ENCODE measurements around the gene HMCN2. TPM values are rescaled to one million over a fixed set of nuclear protein-coding genes. Genes with fewer than 3 reads are reported as not detected.

HMCN2 gene
- total RNA-seq, 1 donor from 2014 or later, result 3.1 TPM

- DNase-seq (ENCODE audit: low spot score), result no peak
These were observed 23.5 kb downstream of the HMCN2 start for GRCh38 chr9:130288926-130289690.

GRCh38 chr9:130289711-130290241, 24.2 kb downstream of the HMCN2 start:
- DNase-seq (ENCODE audit: low spot score), result no peak

- DNase-seq (ENCODE audit: low spot score), result no peak
These were observed 25.0 kb downstream of the HMCN2 start for GRCh38 chr9:130290291-130291181.

- DNase-seq (ENCODE audit: low spot score), result no peak
These were observed 25.9 kb downstream of the HMCN2 start for GRCh38 chr9:130291474-130291873.

- DNase-seq (ENCODE audit: low spot score), result no peak
These were observed 26.5 kb downstream of the HMCN2 start for GRCh38 chr9:130292106-130292505.

- no peak for DNase-seq (ENCODE audit: low spot score)
These were observed 29.1 kb downstream of the HMCN2 start for GRCh38 chr9:130294664-130295063.

GRCh38 chr9:130295431-130295830, 29.9 kb downstream of the HMCN2 start:
- no peak for DNase-seq (ENCODE audit: low spot score)

- no peak for DNase-seq (ENCODE audit: low spot score)
These were observed 30.6 kb downstream of the HMCN2 start for GRCh38 chr9:130295945-130296782.

GRCh38 chr9:130296783-130297055, 31.2 kb downstream of the HMCN2 start:
- no peak for DNase-seq (ENCODE audit: low spot score)

- no peak for DNase-seq (ENCODE audit: low spot score)
These were observed 31.8 kb downstream of the HMCN2 start for GRCh38 chr9:130297371-130297770.

- DNase-seq (ENCODE audit: low spot score), result no peak
These were observed 33.2 kb downstream of the HMCN2 start for GRCh38 chr9:130298662-130299279.

- no peak for DNase-seq (ENCODE audit: low spot score)
These were observed 34.4 kb downstream of the HMCN2 start for GRCh38 chr9:130299785-130300615.

GRCh38 chr9:130300739-130301138, 35.2 kb downstream of the HMCN2 start:
- DNase-seq (ENCODE audit: low spot score), result no peak

GRCh38 chr9:130301483-130302286, 36.1 kb downstream of the HMCN2 start:
- DNase-seq (ENCODE audit: low spot score), result no peak

- DNase-seq (ENCODE audit: low spot score), result no peak
These were observed 37.4 kb downstream of the HMCN2 start for GRCh38 chr9:130302785-130303612.

GRCh38 chr9:130303613-130304055, 38.1 kb downstream of the HMCN2 start:
- no peak for DNase-seq (ENCODE audit: low spot score)

GRCh38 chr9:130304116-130304515, 38.6 kb downstream of the HMCN2 start:
- no peak for DNase-seq (ENCODE audit: low spot score)

- no peak for DNase-seq (ENCODE audit: low spot score)
These were observed 39.1 kb downstream of the HMCN2 start for GRCh38 chr9:130304643-130305042.
